ENCODE results near the gene TBL3.

Gene TBL3

GRCh38 chr16:1978476-1979120 is 6.7 kb downstream of the TBL3 start:
- peaks cover 5% of the 10 kb centered on the region for H3K36me3 Mint-ChIP-seq (ENCODE audit: low read depth)
- H3K27ac Mint-ChIP-seq = no peak overlapping the region
- no peaks in the 10 kb centered on the region for H3K9me3 Mint-ChIP-seq
- no peak for DNase-seq
- H3K27me3 Mint-ChIP-seq (ENCODE audit: low read depth, poor library complexity) = peaks cover 58% of the 10 kb centered on the region
- no peak overlapping the region for H3K4me3 Mint-ChIP-seq
- H3K4me1 Mint-ChIP-seq = peaks cover 8% of the 10 kb centered on the region
- TF ChIP-seq, protein P1, sequence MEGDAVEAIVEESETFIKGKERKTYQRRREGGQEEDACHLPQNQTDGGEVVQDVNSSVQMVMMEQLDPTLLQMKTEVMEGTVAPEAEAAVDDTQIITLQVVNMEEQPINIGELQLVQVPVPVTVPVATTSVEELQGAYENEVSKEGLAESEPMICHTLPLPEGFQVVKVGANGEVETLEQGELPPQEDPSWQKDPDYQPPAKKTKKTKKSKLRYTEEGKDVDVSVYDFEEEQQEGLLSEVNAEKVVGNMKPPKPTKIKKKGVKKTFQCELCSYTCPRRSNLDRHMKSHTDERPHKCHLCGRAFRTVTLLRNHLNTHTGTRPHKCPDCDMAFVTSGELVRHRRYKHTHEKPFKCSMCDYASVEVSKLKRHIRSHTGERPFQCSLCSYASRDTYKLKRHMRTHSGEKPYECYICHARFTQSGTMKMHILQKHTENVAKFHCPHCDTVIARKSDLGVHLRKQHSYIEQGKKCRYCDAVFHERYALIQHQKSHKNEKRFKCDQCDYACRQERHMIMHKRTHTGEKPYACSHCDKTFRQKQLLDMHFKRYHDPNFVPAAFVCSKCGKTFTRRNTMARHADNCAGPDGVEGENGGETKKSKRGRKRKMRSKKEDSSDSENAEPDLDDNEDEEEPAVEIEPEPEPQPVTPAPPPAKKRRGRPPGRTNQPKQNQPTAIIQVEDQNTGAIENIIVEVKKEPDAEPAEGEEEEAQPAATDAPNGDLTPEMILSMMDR (IDR thresholded peaks at IDR 0.05) = no peak

DNA sequence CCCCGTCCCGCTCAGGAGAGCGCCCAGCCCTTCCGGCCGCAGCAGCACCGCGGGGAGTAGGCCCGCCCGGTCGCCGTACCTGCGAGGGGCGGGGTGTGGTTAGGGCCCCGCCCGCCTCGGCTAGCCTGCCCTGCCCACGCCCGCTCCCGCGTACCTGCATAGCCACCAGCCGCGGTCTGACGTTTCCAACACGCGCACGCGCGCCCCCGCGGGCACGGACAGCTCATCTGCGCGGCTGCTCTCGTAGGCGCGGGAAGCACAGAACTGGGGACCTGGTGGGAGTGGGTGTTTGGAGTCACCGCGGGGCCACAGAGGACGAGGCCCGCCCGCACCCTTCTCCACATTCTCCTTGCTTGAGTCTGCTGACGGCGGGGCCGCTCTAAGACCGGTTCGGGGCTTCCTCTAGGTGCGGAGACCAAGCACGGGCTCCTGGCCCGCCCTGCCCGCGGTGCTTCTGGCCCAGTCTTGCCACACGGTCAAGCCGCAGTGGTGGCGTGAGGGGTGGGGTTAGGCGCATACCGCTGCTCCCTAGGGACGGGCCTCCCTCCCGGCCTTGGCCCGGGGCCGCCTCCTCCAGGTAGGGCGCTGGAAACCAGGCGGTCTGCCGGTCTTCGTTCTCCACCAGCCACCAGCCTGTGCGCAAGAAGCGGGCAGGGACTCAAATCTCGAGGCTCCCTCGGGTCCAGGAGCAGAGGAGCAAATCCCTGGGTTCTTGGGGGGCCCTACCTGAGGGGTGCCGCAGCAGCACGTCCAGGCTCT is 7.6 kb downstream of the TBL3 start:
- Mint-ChIP-seq H3K27ac (no peak overlapping the region), H3K36me3 (ENCODE audit: low read depth) (peaks cover 5% of the 10 kb centered on the region), H3K27me3 (ENCODE audit: low read depth, poor library complexity) (peaks cover 58% of the 10 kb centered on the region), H3K9me3 (no peaks in the 10 kb centered on the region), H3K4me3 (no peak overlapping the region), H3K4me1 (peaks cover 8% of the 10 kb centered on the region)
- peak; percentile 47 for DNase-seq
- TF ChIP-seq, protein P1 (IDR thresholded peaks at IDR 0.05) = no peak

DNA sequence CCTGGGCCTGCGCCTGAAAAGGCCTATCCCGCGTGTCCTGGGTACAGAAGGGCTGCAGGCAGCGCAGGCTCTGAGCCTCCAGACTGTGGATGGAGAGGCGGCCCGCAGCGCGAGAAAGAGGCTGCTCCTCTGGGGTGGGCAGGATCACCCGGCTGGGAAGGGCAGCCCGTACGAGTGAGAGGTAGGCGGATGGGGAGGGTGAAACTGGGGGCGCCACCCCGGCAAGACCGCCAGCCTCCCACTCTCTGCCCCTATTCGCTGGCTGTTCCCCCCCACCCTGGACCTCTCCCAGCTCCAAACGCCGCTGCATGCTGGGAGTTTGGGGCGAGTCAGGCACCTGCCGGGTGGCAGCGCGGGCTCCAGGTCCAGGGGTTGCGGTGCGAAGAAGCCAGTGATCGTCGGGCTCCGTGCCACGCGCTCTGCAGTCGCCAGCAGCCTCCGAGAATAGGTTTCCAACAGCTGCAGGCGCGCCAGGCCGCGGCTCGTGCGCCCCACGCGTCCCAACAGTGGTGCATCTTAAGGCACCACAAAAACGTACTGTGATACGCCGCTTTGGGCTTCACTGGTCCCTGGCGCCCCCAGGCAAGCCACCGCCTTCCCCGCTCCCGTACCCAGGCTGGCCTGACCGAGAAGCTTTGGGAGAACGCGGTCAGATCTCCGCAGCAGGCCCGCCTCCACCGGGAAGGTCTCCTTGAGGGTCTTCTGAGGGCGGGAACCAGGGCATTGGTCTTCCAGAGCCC is 8.3 kb downstream of the TBL3 start:
- no peak overlapping the region for H3K4me3 Mint-ChIP-seq
- H3K36me3 Mint-ChIP-seq (ENCODE audit: low read depth) = peaks cover 5% of the 10 kb centered on the region
- peaks cover 58% of the 10 kb centered on the region for H3K27me3 Mint-ChIP-seq (ENCODE audit: low read depth, poor library complexity)
- no peak overlapping the region for H3K27ac Mint-ChIP-seq
- no peaks in the 10 kb centered on the region for H3K9me3 Mint-ChIP-seq
- TF ChIP-seq, protein P1 (IDR thresholded peaks at IDR 0.05) = no peak
- peaks cover 15% of the 10 kb centered on the region for H3K4me1 Mint-ChIP-seq
- no peak for DNase-seq

DNA sequence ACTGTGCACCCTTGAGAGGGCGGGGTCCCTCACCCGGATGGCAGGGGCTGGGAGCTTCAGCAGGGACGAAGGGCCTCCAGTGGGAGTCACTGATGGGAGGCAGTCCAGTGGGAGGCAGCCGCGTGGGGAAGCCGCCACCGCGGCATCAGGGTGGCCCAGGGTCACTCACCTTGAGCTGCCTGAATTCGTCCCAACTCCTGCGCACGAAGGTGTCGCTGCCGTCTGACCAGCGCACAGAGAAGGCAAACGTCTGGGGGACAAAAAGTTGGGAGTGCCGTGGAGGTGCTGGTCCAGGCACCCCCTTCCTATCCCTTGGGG is 8.9 kb downstream of the TBL3 start:
- Mint-ChIP-seq H3K27me3 (ENCODE audit: low read depth, poor library complexity) (peaks cover 58% of the 10 kb centered on the region), H3K36me3 (ENCODE audit: low read depth) (peaks cover 5% of the 10 kb centered on the region), H3K27ac (no peak overlapping the region), H3K9me3 (no peaks in the 10 kb centered on the region), H3K4me3 (no peak overlapping the region), H3K4me1 (peaks cover 17% of the 10 kb centered on the region)
- DNase-seq = no peak
- TF ChIP-seq, protein P1 (IDR thresholded peaks at IDR 0.05) = no peak

DNA sequence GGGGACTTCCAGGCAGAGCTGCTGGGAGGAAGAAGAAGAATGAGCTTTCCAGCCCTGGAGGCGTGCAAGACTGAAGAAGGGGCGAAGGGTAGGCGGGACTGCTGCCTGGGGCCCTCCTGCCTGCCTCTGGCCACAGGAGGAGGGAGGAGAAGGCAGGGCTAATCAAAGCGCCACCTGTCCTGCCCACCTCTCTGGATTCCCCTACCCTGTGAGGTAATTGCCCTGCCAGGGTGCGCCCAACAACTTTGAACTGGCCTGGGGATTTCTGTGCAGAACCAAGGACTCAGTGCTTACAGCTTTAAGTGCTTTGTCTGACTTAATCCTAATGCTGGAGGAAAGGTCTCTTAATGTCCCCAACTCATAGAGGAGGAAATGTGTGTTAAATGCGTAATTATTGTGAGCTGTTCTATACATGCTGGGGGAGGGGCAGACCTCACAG is 9.6 kb downstream of the TBL3 start, which contains the start of gene NOXO1:
Gene NOXO1 (minus strand): TSS at position 72 of the 439 bp plus-strand sequence. CDS start 290 bp downstream, outside the sequence.
- DNase-seq = no peak
- peaks cover 5% of the 10 kb centered on the region for H3K36me3 Mint-ChIP-seq (ENCODE audit: low read depth)
- peak within 1 kb of the TSS; percentile 19 for H3K4me3 Mint-ChIP-seq
- H3K4me1 Mint-ChIP-seq = peaks cover 17% of the 10 kb centered on the region
- peaks cover 58% of the 10 kb centered on the region for H3K27me3 Mint-ChIP-seq (ENCODE audit: low read depth, poor library complexity)
- TF ChIP-seq, protein P1 (IDR thresholded peaks at IDR 0.05) = no peak
- H3K27ac Mint-ChIP-seq = no peak within 1 kb of the TSS
- no peaks in the 10 kb centered on the region for H3K9me3 Mint-ChIP-seq

All from nephron progenitor cell (in vitro differentiated cells).